NCI-H526 (cell line): Measurements from ENCODE around the gene IDI2.
"Not testable (repeated sequence)": the region's sequence is repeated elsewhere in the genome, so short reads cannot be mapped to it uniquely, and the experiment has no call there.

Experiments used
- DNase-seq, 2 experiments: peaks; one replicate each; lab custom pipeline; 2025; lab: John Stamatoyannopoulos, UW

Gene IDI2

GRCh38 chr10:1047937-1048336, 22.3 kb upstream of the IDI2 start:
- DNase-seq, result peak in 1 of 2 experiments; percentile 9

GRCh38 chr10:1045415-1045814, 19.8 kb upstream of the IDI2 start:
- DNase-seq, result no peak

GRCh38 chr10:1044964-1045363, 19.3 kb upstream of the IDI2 start:
- no peak for DNase-seq

GRCh38 chr10:1044146-1044545, 18.5 kb upstream of the IDI2 start:
- DNase-seq, result no peak

GRCh38 chr10:1043532-1043995, 17.9 kb upstream of the IDI2 start:
- DNase-seq, result peak; percentile 1 to 23

GRCh38 chr10:1041514-1041913, 15.9 kb upstream of the IDI2 start:
- no peak for DNase-seq

- DNase-seq, result no peak
Observed at GRCh38 chr10:1040133-1040532, 14.5 kb upstream of the IDI2 start.

GRCh38 chr10:1038769-1039168, 13.1 kb upstream of the IDI2 start:
- DNase-seq, result not testable (repeated sequence)

- no peak for DNase-seq
Observed at GRCh38 chr10:1037098-1037497, 11.4 kb upstream of the IDI2 start.

- no peak for DNase-seq
Observed at GRCh38 chr10:1036341-1036791, 10.7 kb upstream of the IDI2 start.

- no peak for DNase-seq
Observed at GRCh38 chr10:1035201-1035600, 9.5 kb upstream of the IDI2 start.

- DNase-seq, result no peak
Observed at GRCh38 chr10:1034758-1035157, 9.1 kb upstream of the IDI2 start.

- DNase-seq, result no peak
Observed at GRCh38 chr10:1033601-1034000, 7.9 kb upstream of the IDI2 start.

GRCh38 chr10:1029838-1030237, 4.2 kb upstream of the IDI2 start:
- no peak for DNase-seq

- no peak for DNase-seq
Observed at GRCh38 chr10:1026578-1026977, 919 bp upstream of the IDI2 start.

- no peak for DNase-seq
Observed at GRCh38 chr10:1024103-1024502, 1.6 kb downstream of the IDI2 start.

- DNase-seq, result peak in 1 of 2 experiments; percentile 3
Observed at GRCh38 chr10:1022413-1022812, 3.2 kb downstream of the IDI2 start.

- no peak for DNase-seq
Observed at GRCh38 chr10:1020958-1021357, 4.7 kb downstream of the IDI2 start.

- DNase-seq, result no peak
Observed at GRCh38 chr10:1020460-1020859, 5.2 kb downstream of the IDI2 start.

- DNase-seq, result no peak
Observed at GRCh38 chr10:1019362-1019761, 6.3 kb downstream of the IDI2 start.

- no peak for DNase-seq
Observed at GRCh38 chr10:1015688-1016087, 10.0 kb downstream of the IDI2 start.

- no peak for DNase-seq
Observed at GRCh38 chr10:1011696-1012095, 14.0 kb downstream of the IDI2 start.

GRCh38 chr10:1010703-1011102, 15.0 kb downstream of the IDI2 start:
- no peak for DNase-seq

- not testable (repeated sequence) for DNase-seq
Observed at GRCh38 chr10:1009947-1010346, 15.7 kb downstream of the IDI2 start.

GRCh38 chr10:1009071-1009494, 16.6 kb downstream of the IDI2 start:
- DNase-seq, result no peak
